ENCODE data around the gene FAM110C. TPM values are rescaled to one million over a fixed set of nuclear protein-coding genes. Genes with fewer than 3 reads are reported as not detected.
"Not testable (repeated sequence)": the region's sequence is repeated elsewhere in the genome, so short reads cannot be mapped to it uniquely, and the experiment has no call there.

The FAM110C gene
- total and polyA plus RNA-seq, 12 donors: 0.66 to 5.2 (median 2.9) TPM

- Histone ChIP-seq H3K36me3 (no peaks in the 10 kb centered on the region), H3K9me3 (peaks cover 0 to 4% (median 0%) of the 10 kb centered on the region in 11 donors), H3K4me3 (no peak overlapping the region), H3K27ac (no peak overlapping the region), H3K4me1 (no peaks in the 10 kb centered on the region), H3K27me3 (peaks cover 0 to 14% (median 0%) of the 10 kb centered on the region in 7 donors)
- intact Hi-C loops (cut with DNase I): no loop called here
- no peak for ATAC-seq
- WGBS, 2 donors: 75 to 78% methylated on average over 5 of the region's 5 CpGs
- DNase-seq: no peak
- no peak for TF ChIP-seq CTCF (IDR thresholded peaks at IDR 0.05)
These were observed 25.2 kb upstream of the FAM110C start for GRCh38 chr2:71309-72035.

GRCh38 chr2:69366-70344 lies 23.4 kb upstream of the FAM110C start:
- 72 to 73% methylated on average over 12 of the region's 12 CpGs for WGBS, 2 donors
- Histone ChIP-seq H3K27ac (no peak overlapping the region), H3K4me1 (no peaks in the 10 kb centered on the region), H3K9me3 (no peaks in the 10 kb centered on the region), H3K27me3 (peaks cover 0 to 26% (median 5%) of the 10 kb centered on the region in 7 donors), H3K36me3 (no peaks in the 10 kb centered on the region), H3K4me3 (no peak overlapping the region)
- no peak for ATAC-seq
- TF ChIP-seq CTCF (IDR thresholded peaks at IDR 0.05): no peak
- intact Hi-C loops (cut with DNase I): no loop called here
- no peak for DNase-seq

- 59 to 72% methylated on average over 5 of the region's 5 CpGs for WGBS, 2 donors
- H3K9me3 ChIP-seq; ATAC-seq; H3K27ac ChIP-seq; H3K4me1 ChIP-seq; H3K4me3 ChIP-seq; intact Hi-C loops (cut with DNase I); DNase-seq; H3K36me3 ChIP-seq: not testable (repeated sequence)
- H3K27me3 ChIP-seq: peaks cover 0 to 31% (median 5%) of the 10 kb centered on the region in 7 donors
These were observed 22.3 kb upstream of the FAM110C start for GRCh38 chr2:68637-69036.

GRCh38 chr2:66853-67252 lies 20.5 kb upstream of the FAM110C start:
- Histone ChIP-seq H3K9me3 (no peaks in the 10 kb centered on the region), H3K4me1 (no peaks in the 10 kb centered on the region), H3K4me3 (no peak overlapping the region), H3K36me3 (no peaks in the 10 kb centered on the region), H3K27me3 (peaks cover 0 to 37% (median 5%) of the 10 kb centered on the region in 7 donors), H3K27ac (no peak overlapping the region)
- DNase-seq (no peak), ATAC-seq (no peak)
- intact Hi-C loops (cut with DNase I): no loop called here
- 87 to 92% methylated on average over 17 of the region's 17 CpGs for WGBS, 2 donors
- TF ChIP-seq CTCF (IDR thresholded peaks at IDR 0.05): no peak

All from heart right ventricle (tissue), 16 donors.